Thyroid gland (tissue), 4 donors: ENCODE data around the gene SEMA4D. TPM values are rescaled to one million over a fixed set of nuclear protein-coding genes. Genes with fewer than 3 reads are reported as not detected.

Experiments
- DNase-seq, 2 donors: peaks; one replicate each; pipeline ENCODE4 v3.0.0-alpha.2; 2019
- H3K27ac ChIP-seq, 3 donors: fragments of 200-600 bp; sonication (generic); 1 replicate in 2 of 3; 2 replicates in 1 of 3; pipeline ENCODE4 v1.5.1; 2016 to 2019; ENCODE audit warnings: mild to moderate bottlenecking in 1 of 3, moderate library complexity in 1 of 3
- H3K27me3 ChIP-seq: fragments of 200-600 bp; sonication (generic); one replicate; pipeline ENCODE4 v1.5.1; 2019
- H3K36me3 ChIP-seq, 2 donors: fragments of 200-600 bp; sonication (generic); one replicate each; pipeline ENCODE4 v1.5.1; 2016 to 2019
- H3K4me1 ChIP-seq, 2 donors: fragments of 200-600 bp; sonication (generic); one replicate each; pipeline ENCODE4 v1.5.1; 2017 to 2019
- H3K4me3 ChIP-seq, 3 donors: fragments of 200-600 bp; sonication (generic); replicated peaks in 1 of 3; 1 replicate in 2 of 3; 2 replicates in 1 of 3; pipeline ENCODE4 v1.5.1; 2016; ENCODE audit warnings: mild to moderate bottlenecking in 1 of 3
- H3K9me3 ChIP-seq: fragments of 200-600 bp; sonication (generic); one replicate; pipeline ENCODE4 v1.5.1; 2017
- POLR2A ChIP-seq, 2 donors: fragments of 450-650 bp; IDR thresholded peaks; one replicate each; pipeline ENCODE4 v1.6.1; 2017; ENCODE audit warnings: antibody characterized with exemption in 2 of 2, mild to moderate bottlenecking in 2 of 2, moderate library complexity in 1 of 2
- WGBS, 2 donors: methylation state at CpG; one replicate each; pipeline ENCODE4 v1.1.5; 2017; 5-methylcytosine and 5-hydroxymethylcytosine counted together
- intact Hi-C: fragments of 100-400 bp; cut with DNase I; formaldehyde crosslinking; loops from one replicate; pipeline ENCODE4 v1.15.1; 2023
- total RNA-seq, 4 donors: library from RNA; depleted of rRNA; stranded (reverse); fragments of >200 nt; gene quantifications; one replicate each; pipeline ENCODE4 v1.2.3, GENCODE V29; 2016
- TF ChIP-seq, protein P1 (sequence below), 6 experiments: fragments of 200-600 bp in 3 of 6; fragments of 450-650 bp in 3 of 6; sonication (generic) in 3 of 6; IDR thresholded peaks; one replicate each; pipeline ENCODE4 v1.5.1; 2016 to 2019; ENCODE audit warnings: antibody characterized with exemption in 6 of 6, mild to moderate bottlenecking in 2 of 6, inconsistent platforms in 1 of 6, moderate library complexity in 1 of 6

Gene SEMA4D
- total RNA-seq, 4 donors from 2014 or later = 19.9 to 29.6 (median 28.9) TPM

DNA sequence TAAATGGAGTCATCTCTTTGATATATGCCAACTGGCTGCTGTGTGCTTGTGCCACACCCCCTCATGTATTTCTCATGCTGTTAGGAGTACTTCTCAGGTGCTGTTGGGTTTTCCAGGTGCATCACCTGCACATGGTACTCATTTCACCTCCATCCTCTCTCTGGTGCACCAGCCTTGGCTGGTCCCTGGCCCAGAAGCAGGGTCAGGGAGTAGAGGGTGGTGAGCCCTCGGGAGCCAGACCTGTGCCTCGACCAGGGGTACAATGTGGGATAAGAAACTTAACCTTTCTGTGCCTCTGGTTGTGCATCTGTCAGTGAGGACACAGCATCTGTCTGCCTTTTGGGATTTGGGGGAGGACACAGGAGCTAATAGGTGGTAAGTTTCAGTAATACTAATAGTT is 141.1 kb downstream of the SEMA4D start:
- Histone ChIP-seq H3K27ac (peak overlapping the region in 2 of 3 donors; percentile 49 to 89), H3K4me1 (peaks cover 45 to 64% of the 10 kb centered on the region in 2 donors), H3K4me3 (no peak overlapping the region), H3K9me3 (no peaks in the 10 kb centered on the region), H3K27me3 (no peaks in the 10 kb centered on the region), H3K36me3 (peaks cover 43 to 58% of the 10 kb centered on the region in 2 donors)
- WGBS, 2 donors = 95 to 96% methylated on average over 2 of the region's 2 CpGs
- no peak for TF ChIP-seq POLR2A (IDR thresholded peaks at IDR 0.05)
- TF ChIP-seq, protein P1, sequence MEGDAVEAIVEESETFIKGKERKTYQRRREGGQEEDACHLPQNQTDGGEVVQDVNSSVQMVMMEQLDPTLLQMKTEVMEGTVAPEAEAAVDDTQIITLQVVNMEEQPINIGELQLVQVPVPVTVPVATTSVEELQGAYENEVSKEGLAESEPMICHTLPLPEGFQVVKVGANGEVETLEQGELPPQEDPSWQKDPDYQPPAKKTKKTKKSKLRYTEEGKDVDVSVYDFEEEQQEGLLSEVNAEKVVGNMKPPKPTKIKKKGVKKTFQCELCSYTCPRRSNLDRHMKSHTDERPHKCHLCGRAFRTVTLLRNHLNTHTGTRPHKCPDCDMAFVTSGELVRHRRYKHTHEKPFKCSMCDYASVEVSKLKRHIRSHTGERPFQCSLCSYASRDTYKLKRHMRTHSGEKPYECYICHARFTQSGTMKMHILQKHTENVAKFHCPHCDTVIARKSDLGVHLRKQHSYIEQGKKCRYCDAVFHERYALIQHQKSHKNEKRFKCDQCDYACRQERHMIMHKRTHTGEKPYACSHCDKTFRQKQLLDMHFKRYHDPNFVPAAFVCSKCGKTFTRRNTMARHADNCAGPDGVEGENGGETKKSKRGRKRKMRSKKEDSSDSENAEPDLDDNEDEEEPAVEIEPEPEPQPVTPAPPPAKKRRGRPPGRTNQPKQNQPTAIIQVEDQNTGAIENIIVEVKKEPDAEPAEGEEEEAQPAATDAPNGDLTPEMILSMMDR (IDR thresholded peaks at IDR 0.05) = no peak
- intact Hi-C loops = no loop called here
- no peak for DNase-seq

DNA sequence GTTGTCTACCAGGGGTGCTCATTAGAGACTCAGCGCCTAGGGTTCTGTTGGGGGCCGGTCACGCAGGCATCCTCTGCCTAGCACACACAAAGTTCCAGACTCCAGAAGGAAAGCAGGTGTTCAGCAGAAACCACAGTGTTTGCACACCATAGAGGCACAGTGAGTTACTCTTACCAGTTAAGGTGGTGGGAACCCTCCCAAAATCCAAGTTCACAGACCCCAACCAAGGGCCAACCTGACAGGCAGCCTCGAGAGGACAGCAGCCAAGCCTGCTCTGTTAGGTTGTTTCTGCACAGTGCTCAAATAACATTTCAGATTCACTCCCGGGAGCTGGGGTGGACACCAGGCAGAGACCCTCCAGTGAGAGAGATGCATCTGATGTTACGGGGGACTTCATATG is 143.4 kb downstream of the SEMA4D start:
- intact Hi-C loops = no loop called here
- no peak for DNase-seq
- H3K27ac ChIP-seq = peak overlapping the region; percentile 5 to 69 (median 54)
- no peak overlapping the region for H3K4me3 ChIP-seq
- TF ChIP-seq, protein P1 (IDR thresholded peaks at IDR 0.05) = no peak
- TF ChIP-seq POLR2A (IDR thresholded peaks at IDR 0.05) = no peak
- H3K4me1 ChIP-seq = peaks cover 33 to 54% of the 10 kb centered on the region in 2 donors
- peaks cover 62 to 70% of the 10 kb centered on the region in 2 donors for H3K36me3 ChIP-seq
- no peaks in the 10 kb centered on the region for H3K27me3 ChIP-seq
- H3K9me3 ChIP-seq = no peaks in the 10 kb centered on the region
- WGBS, 2 donors = 92 to 100% methylated on average over 6 of the region's 6 CpGs

DNA sequence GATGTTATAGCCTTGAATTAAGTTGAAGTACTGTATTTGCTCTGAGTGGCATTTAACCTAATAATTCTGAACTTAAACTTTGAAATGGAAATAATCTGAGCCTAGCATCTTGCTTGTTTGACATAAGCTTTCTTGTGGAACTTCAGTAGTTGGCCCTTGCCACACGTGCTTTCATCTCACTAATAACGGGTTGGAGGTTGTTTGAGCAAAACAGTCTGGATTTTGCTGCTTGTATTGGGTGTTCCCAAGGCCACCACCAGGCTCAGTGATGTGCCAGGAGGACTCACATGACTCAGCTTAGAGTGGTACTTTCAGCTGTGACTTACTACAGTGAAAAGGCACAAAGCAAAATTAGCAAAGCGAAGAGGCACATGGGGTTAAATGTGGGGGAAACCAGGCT is 143.9 kb downstream of the SEMA4D start:
- peak overlapping the region; percentile 10 to 69 (median 54) for H3K27ac ChIP-seq
- DNase-seq = peak; percentile 67 to 78

DNA sequence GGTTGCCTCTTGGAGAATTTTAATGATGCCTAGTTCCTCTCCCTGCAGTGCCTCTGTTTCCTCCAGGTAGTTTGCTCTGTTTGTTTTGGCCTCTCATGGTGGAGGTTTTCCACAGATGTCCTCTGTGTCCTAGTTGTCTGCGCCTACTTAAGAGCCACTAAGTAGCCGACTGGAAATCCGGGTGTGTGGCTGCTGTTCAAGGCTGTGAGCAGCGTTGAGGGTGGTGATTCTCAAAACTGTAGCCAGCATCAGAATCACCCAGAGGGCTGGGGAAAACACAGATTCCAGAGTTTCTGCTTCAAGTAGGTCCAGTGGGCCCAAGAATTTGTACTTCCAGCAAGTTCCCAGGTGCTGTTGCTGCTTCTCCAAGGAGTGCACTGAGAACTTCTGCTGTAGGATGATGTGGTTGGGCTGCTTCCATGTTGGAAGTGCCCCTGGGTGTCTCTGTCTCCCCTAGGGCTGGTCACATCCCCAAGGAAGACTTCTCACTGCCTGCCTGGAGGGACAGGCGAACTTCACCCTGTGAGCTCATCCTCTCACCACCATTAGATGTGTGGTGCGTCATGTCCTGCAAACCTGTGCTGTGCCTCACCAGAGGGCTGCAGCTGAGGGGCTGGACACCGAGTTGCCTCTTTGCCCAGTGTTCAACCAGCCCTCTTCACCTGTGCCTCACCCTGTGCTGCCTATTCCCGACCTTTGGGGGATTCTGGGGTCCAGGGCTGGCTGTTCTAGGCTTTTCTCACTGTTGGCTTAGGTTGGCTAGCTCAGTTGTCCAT is 144.9 kb downstream of the SEMA4D start:
- 73 to 82% methylated on average over 8 of the region's 8 CpGs for WGBS, 2 donors

More for the DNA sequence above, 143.9 kb downstream of the SEMA4D start:
- no peak overlapping the region for H3K4me3 ChIP-seq
- H3K4me1 ChIP-seq = peaks cover 29 to 49% of the 10 kb centered on the region in 2 donors
- TF ChIP-seq POLR2A (IDR thresholded peaks at IDR 0.05) = no peak
- TF ChIP-seq, protein P1 (IDR thresholded peaks at IDR 0.05) = peak in 4 of 6 experiments; percentile 25 to 50 (median 34)
- H3K27me3 ChIP-seq = no peaks in the 10 kb centered on the region
- H3K9me3 ChIP-seq = no peaks in the 10 kb centered on the region
- WGBS, 2 donors = 61 to 75% methylated on average over 3 of the region's 3 CpGs
- intact Hi-C loops = no loop called here
- peaks cover 66 to 74% of the 10 kb centered on the region in 2 donors for H3K36me3 ChIP-seq

More for the DNA sequence above, 144.9 kb downstream of the SEMA4D start:
- Histone ChIP-seq H3K4me1 (peaks cover 20 to 40% of the 10 kb centered on the region in 2 donors), H3K27ac (peak overlapping the region; percentile 43 to 69 (median 54)), H3K27me3 (no peaks in the 10 kb centered on the region), H3K36me3 (peaks cover 70 to 76% of the 10 kb centered on the region in 2 donors), H3K4me3 (no peak overlapping the region), H3K9me3 (no peaks in the 10 kb centered on the region)
- intact Hi-C loops = no loop called here
- DNase-seq = peak; percentile 49 to 66
- TF ChIP-seq, protein P1 (IDR thresholded peaks at IDR 0.05) = no peak
- TF ChIP-seq POLR2A (IDR thresholded peaks at IDR 0.05) = no peak
